ENCODE measurements around the gene RAPGEF4.

RAPGEF4 gene

DNA sequence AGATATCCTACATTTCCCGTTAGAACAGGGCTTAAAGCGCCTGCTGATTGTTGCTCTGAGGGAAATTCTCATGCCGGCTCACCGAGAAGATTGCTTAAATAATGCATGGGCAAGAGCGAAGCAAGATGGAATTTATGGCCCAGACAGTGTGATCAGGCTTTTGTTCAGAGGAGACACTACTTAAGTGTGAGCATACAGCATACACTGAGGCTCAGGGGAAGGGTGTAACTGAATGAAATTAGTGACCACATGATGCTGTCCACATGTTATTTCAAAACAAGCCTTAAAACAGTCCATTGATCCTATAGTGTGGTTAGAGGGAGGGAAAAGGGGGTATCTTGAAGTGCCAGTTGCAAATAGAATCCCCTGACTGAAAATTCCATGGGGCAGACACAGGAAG, 125.5 kb downstream of the RAPGEF4 start:
- DNase-seq (ENCODE audit: low read depth in 2 of 2): no peak

DNA sequence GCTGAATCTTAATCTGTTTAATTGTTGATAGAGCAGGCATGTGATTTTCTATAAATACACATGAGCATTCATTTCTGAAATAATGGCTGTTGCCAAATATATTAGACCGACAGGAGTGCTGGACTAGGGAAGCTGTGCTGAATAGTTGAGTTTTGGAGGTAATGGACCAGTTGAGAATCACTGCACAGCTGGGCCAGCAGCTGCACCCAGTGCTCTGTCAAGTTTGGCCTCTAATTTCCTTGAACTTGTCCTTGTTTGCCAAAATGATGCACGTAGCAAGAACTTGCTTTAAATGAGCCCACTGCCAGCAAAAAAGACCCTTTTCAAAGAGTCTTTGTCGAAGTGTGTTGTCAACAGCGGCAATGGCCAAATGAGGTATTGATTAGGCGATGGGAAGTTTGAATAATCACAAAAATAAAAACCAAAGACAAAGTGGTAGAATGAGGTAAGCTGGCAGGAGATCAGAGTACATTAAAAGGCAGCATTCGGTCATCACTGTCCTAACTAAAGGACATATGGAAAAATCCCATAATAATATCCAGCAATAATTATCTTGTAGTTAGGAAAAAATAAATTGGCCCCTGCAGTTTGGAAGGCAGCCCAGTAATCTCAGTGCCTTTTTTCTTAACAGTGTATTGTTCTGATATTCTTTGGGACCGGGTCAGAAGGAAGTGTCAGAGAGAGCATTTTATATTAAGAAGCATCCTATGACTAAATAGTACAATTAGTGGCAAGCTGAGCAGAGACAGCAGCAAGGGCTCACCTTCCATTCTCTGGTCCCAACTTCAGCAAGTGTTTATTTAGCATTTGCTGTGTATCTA, 126.2 kb downstream of the RAPGEF4 start:
- DNase-seq (ENCODE audit: low read depth in 2 of 2): no peak

DNA sequence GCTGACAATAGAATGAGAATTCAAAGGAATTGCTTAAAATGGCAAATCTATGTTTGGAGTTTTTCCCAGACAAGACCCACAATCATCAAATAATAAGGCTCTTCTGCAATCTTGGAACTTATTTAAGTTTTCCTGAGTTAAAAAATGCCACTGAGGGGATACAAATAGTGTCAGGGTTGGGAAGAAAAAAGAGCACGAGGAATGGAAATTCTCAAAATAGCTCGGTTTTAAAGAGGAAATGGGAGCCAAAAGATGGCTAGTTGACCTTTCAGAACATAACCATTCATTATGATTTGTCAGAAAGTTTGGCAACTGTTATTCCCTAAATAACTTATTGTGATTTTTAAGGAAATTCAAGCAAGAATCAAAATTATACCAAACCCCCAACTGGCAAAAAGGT, 127.7 kb downstream of the RAPGEF4 start:
- no peak for DNase-seq (ENCODE audit: low read depth in 2 of 2)

DNA sequence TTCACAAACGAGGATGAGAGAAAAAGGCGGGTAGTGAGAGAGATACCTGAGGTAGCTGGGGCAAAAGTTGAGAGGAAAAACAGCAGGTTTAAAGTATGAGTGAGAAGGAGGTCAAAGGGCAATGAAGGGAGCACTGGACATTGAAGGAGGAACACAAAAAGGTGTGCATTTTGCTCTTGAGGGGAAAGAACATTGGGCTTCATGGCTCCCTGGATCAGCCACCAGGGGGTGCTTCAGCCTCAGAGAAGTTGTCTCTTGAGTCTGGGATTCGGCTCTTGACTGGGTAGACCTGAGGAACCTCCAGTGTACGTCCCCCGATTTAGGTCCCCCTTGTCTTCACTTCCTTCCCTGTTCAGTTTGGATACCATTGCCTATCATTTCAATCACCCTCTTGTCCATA, 128.5 kb downstream of the RAPGEF4 start:
- DNase-seq (ENCODE audit: low read depth in 2 of 2): no peak

DNA sequence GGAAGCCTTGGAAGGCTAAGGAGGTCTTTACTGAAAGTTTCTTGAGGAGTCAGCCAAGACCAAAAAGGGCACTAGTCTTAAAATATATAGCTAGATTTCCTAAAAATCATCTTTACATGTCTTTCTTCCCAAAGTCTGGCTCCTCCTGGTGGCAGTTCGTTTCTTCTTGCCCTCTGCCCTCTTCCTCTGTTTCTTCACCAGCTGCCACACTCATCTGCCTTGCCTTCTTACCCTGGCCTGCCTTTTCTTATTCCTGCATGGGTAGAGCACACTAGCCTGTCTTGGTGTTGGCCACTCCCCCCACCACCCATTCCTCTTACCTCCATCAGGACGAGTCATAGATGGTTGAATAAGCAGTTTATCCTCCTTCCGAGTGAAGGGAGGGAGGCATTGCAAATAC, 129.8 kb downstream of the RAPGEF4 start:
- DNase-seq (ENCODE audit: low read depth in 2 of 2): no peak

DNA sequence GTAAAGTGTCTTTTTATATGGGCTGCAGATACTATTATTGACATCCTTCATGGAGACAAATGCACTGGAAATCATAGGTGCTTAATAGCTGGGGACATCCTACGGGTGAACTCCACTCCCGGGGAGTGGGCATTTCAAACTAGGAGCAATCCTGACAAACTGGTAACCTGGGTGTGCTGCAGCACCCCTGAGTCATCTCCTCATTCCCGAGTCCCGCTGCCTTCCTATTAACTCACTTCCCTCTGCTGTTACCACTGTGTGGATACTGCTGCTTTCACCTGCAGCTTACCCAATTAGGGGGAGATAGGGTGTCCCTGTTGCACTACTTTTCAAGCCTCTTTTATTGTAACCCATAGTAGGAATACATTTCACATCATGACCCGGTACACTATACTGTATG, 134.2 kb downstream of the RAPGEF4 start:
- DNase-seq (ENCODE audit: low read depth in 2 of 2): no peak

DNA sequence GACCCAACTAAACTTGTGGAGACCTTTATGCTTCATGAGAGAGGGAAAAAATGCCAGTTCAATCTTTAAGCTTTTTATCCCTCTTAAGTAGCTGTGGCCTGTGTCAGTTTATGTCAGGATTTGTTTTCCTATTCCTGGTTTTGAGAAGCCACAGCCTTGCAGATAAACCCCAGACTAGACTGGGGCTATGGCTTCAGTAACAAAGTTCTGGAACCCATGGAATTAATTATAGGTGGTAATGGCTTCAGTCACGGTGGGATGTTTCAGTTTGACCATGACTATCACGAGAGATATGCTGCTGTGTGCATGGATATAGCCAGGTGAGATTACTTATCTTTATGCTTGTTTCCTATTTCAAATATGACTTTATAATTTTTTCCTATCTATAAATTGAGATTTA, 134.8 kb downstream of the RAPGEF4 start:
- no peak for DNase-seq (ENCODE audit: low read depth in 2 of 2)

DNA sequence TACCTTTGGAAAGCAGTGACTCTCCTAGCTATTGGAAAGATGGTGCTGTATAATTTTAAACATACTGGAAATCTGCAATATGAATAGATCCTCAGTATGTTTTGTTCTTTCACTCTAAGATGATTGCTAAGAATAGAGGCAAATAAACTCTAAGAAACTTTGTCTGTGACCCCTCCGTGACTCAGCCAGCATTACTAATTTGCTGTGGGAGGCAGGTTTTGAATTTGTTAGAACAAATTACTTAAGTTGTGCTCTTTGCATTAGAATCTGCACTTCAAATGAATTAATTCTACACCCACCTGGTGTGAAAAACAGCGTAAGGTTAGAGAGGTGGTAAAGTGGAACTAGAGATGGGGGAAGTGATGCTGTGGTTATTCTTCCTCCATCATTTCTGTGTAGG, 142.2 kb downstream of the RAPGEF4 start:
- DNase-seq (ENCODE audit: low read depth in 2 of 2): no peak

DNA sequence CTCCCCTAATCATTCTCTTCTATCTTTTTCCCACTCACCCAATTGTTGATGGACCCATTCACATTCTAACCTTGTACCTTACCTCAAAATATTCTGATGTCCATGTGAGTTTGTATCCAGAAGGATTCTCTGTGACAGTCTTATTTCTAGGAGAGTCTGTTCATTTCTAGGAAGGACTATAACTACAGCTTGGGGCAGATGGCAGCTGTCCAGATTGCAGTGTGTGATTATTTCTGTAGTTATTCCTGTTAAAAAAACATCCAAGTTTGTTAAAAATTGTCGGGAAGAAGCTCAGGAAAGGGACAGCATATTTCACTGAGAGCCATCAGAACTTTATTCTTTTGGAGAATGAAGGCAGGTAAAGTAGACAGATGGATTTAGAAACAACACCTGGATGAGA, 142.6 kb downstream of the RAPGEF4 start:
- no peak for DNase-seq (ENCODE audit: low read depth in 2 of 2)

DNA sequence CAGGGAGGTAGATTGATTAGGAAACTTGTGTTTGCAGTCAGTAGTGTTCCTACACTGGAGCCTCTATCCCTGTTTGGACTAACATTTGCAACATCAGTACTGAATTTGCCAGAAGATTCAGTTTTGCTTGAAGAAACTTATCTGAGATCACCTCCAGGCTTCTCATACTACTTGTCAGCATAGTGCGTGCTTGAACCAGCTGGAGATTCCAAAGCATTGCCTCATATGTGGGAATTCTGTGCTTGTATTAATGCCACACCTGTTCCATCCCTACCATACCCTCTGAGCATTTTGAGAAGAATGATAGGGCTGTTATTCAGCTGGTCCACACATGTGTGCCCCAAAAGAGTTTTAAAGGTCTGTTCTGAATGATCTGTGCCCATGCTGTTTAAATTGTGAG, 148.7 kb downstream of the RAPGEF4 start:
- DNase-seq (ENCODE audit: low read depth in 2 of 2): no peak

DNA sequence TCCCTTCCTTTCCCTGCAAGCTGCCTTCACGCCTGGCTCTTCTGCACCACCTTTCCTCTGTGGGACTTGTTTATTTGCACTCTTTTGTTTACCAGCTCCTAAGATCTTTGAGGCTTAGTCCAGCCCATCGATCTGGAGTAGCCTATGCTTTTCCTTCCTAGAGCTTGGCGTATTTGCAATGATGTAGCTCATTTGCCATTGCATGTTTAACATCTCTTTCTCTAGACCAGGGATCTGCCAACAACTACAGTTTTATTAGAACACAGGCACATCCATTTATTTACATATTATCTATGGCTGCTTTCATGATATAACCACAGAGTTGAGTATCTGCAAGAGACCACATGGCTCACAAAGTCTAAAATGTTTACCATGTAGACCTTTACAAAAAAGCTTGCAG, 150.4 kb downstream of the RAPGEF4 start:
- no peak for DNase-seq (ENCODE audit: low read depth in 2 of 2)

DNA sequence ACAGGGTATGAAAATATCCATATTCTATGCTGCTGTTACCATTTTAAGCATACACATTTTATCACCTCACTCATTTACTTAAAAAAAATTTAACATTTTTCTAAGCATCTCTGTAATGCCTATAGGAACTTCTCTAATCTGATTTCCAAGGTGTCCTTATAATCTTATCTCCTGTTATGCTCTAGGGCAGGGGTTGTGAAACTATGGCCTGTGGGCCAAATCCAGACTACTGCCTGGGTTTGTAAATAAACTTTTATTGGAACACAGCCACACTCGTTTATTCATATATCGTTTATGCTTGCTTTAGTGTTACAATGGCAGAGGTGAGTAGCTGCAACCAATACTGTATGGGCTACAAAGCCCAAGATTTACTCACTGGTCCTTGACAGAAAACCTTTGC, 151.6 kb downstream of the RAPGEF4 start:
- no peak for DNase-seq (ENCODE audit: low read depth in 2 of 2)

DNA sequence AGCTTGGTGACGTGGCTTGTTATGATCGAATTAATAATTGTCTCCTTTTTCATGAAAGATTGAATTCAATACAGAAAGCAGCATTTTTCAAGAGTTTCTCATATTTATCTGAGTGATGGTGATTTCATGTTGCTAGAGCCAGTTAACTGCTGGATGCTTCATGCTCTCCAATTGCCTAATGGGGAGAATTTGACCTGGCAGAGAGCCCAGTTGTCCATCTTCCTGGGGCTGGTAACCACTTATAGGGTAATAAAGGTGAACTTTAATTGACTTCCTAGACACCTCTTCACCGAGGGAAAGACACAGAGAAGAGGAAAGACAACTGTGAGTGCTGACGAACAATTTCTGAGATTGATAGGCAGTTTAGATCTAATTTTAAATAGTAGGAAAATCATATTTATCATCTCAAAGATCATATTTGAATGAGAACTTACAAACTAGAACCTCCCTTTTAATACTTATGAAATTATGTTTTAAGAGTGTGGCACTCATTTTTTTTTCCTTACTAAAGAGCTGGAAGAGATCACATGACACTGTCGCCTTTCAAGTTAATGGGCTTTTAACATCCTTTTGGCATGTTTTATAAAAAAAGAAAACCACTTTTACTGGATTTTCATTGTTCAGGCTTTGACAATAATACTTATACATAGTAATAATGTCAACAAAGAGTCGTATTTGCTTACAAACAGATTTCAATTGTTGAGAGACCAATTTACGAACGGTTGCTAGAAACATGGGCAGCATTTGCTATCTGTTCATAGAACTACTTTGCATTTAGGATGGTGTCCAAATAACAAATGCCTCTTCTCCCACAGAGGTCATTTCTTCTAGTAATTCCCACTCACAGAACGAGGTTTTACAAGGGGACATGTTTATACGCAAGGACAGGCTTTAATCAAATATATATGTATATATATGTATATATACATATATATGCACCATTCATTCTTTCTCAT, 153.3 kb downstream of the RAPGEF4 start:
- DNase-seq (ENCODE audit: low read depth in 2 of 2): no peak

DNA sequence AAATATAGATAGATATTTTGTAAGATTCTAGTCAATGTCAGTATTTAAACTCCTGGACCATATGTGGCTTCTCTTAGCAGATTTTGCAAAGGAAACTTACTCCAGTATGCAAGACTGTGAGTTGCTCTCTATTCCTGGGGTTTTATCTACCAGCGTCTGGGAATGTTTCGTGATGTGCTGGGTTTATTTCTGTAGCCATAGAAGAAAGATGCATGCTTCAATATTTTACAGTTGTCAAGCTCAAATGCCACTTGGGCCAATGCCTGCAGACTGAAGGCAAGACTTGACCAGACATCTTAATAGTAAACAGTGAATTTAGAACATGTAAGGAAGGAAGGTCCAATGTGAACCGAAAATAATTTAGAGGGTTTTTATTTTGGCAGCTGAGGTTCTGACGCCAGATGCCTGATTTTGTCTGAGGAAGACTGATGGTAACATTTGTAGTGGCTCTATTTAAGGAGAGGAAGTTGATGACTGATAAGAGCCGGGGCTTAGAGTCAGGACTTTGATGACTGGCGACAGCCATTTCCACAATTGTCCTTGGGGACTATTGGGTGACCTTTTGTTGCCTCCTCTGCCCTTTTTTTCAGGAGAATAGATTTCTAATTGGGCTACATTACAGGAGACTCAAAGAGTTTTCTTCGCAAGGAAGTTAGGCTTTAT, 154.3 kb downstream of the RAPGEF4 start:
- no peak for DNase-seq (ENCODE audit: low read depth in 2 of 2)

DNA sequence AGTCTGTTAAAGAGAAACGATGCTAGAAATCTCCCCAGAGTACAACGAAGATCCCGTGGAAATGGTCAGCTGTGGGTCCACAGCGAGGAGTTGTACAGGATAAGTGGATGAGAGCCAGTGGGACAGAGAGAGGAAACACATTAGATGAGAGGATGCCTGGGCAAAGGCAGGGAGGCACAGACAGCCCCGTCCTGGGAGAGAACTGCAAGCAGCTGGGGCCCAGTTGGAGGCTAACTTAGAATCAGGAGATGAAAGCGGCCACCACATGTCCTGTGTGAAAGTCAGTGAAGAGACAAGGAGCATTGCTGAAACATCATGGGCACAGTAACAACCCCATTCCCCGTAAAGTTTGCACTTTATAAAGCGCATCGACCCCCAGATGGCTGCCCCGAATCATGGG, 157.5 kb downstream of the RAPGEF4 start:
- no peak for DNase-seq (ENCODE audit: low read depth in 2 of 2)

DNA sequence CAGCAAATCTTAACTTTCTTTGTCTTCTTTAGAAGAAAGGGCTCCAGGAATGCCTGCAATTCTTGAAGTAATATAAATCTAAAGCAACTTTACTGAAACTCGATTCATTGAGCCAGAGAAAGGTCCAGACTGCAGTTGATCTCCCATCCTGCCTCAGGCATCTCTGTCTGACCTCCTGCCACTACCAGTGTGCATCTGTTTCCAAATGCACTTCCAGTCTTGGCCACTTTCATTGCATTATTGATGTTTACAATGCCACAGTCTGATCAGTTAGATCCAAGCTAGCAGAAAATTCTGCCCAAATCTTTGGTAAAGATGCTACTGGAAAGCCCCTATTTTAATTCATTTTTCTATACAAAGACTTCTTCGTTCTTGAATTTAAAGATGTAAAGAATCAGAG, 158.0 kb downstream of the RAPGEF4 start:
- no peak for DNase-seq (ENCODE audit: low read depth in 2 of 2)

DNA sequence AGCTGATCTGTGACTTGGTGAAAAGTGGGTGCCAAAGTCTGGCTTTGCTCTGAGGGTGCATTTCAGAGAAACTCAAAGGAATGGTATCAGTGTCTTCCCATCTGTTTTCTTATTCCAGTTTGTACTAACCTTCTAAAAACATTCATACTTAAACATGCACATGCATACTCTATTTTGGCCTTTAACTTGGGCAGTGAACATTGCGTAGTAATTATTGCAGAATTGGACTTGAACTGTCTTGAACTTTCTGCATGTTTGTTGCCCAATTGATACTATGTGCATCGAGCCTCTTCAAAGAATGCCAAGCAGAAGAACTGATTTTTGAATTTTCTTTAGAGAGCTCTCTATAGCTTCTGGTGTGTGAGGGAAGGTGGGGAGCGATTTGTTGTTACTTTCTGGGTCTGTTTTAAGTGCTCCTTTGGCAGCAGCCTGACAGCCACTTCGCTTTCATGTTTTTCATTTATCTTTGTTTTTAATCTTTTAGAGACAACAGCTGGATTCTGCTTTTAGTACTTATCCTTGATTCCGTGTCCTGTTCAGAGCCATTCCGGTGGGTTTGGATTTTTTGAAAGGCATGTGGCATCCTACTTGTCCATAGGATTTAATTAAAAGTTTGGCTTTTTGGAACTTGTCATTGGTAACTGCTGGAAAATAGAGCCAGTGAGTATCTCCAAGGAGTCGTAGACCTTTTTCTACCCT, 159.2 kb downstream of the RAPGEF4 start:
- no peak for DNase-seq (ENCODE audit: low read depth in 2 of 2)

DNA sequence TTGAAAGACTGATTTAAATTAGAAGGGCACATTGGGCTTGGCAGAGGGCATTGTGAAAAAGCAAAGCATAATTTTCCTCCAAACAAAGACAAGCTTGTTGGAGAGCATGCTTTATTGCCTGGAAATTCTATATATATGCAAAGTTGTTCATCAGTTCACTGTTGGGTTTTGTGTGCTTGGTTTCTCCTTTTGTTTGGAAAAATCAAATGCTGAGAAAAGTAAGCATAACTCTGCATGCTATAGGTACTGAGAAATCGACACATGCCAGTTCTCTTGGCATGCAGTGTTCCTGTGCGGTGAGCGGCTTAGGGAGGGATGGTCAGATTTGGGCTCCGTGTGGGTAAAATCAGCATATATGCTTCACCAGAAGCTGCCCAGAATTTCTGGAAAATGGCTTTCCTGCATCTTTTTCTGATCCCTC, 161.0 kb downstream of the RAPGEF4 start:
- no peak for DNase-seq (ENCODE audit: low read depth in 2 of 2)

DNA sequence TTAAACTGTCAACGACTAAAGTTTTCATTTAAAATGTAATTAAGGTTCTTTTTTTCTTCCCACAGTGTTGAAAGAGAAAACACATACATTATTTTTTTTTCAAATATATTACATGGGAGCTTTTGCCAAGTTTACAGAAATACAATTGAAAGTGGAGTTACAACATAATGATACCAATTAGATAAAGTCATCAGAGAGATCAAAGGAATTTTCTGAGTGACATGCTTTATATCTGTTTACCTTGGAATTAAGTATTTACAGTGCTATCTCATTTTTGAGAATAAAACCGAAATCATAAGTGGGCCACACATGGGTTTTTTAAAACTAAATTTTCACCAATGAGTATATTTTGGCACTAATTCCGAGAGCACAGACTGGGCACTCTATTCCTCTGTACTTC, 165.2 kb downstream of the RAPGEF4 start:
- no peak for DNase-seq (ENCODE audit: low read depth in 2 of 2)

DNA sequence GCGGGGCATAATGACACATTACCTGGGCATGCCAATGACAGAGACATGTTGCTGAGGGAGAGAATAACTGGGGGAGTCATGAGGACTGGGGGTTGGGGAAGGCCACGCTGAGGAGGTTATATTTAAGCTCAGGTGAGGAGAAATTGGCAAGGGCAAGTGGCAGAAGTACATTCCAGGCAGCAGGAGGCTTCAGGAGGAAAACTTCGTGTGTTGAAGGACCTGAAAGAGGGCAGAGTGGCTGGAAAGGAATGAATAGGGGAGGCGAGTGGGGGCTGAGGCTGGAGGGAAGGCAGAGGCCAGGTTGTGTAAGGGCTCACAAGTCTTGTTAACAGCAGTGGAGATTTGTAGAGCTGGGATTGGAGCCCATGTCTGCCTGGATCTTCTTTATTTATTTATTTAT, 166.3 kb downstream of the RAPGEF4 start:
- DNase-seq (ENCODE audit: low read depth in 2 of 2): no peak

DNA sequence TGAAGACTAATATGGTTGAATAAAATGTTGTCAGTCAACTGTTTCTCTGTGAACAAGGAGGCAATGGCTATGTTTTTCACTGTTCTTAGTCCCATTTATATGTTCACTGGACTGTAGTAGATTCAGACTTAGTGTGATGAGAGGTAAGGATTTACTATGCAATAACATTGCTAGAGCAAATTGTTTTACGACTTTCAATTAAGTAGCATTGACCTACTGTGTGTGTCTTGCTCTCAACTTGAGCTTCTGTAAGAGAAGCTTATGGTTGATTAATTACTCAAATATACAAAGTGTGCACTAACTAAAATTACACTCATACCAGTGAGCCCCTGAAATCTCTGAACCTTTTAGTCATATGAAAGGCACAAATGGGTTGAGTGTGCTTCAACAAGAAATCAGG, 168.6 kb downstream of the RAPGEF4 start:
- DNase-seq (ENCODE audit: low read depth in 2 of 2): no peak

Measured in fibroblast of skin of left biceps (primary cell).